Mesenteric fat pad (tissue), 1 donor: ENCODE data around the gene CASP5. TPM values are rescaled to one million over a fixed set of nuclear protein-coding genes. Genes with fewer than 3 reads are reported as not detected.
"Not testable (repeated sequence)": the region's sequence is repeated elsewhere in the genome, so short reads cannot be mapped to it uniquely, and the experiment has no call there.

Experiments used
- DNase-seq: peaks from one replicate; pipeline ENCODE4 v3.0.0-alpha.2; 2020; ENCODE audit warnings: low spot score
- total RNA-seq: library from RNA; stranded (reverse); fragmentation: NEBNext Ultra II Directional; extraction: Animal tissue kit (Norgen Biotek cat#: 25700); gene quantifications from one replicate; pipeline ENCODE4 v1.2.1, GENCODE V29; 2021
- donor health status: DM: yes; HTN: yes; CAD: no.

The CASP5 gene
- total RNA-seq, 1 donor from 2014 or later, result 0.29 TPM

GRCh38 chr11:105033781-105034180, 10.8 kb upstream of the CASP5 start:
- DNase-seq, result no peak

GRCh38 chr11:105033343-105033742, 10.4 kb upstream of the CASP5 start:
- no peak for DNase-seq

DNA sequence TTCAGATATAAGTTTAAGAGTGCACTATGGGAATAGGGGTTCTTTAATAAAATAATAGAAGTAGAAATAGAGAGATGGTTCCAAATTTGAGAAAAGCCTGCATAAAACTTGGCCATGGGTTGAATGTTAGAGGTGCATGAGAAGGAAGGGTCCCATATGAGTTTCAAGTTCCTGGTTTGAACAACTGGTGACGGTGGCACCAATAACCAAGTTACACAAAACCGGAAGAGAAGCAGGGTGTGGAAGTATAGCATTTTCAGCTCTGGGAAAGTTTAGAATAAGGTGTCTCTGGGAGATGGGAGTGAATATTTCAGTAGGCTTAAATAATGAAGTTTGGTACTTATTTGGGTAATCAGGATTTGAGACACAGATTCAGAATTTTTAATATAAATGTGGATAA, 9.5 kb upstream of the CASP5 start:
- no peak for DNase-seq

- DNase-seq, result no peak
These were observed 4.7 kb upstream of the CASP5 start for GRCh38 chr11:105027678-105028077.

DNA sequence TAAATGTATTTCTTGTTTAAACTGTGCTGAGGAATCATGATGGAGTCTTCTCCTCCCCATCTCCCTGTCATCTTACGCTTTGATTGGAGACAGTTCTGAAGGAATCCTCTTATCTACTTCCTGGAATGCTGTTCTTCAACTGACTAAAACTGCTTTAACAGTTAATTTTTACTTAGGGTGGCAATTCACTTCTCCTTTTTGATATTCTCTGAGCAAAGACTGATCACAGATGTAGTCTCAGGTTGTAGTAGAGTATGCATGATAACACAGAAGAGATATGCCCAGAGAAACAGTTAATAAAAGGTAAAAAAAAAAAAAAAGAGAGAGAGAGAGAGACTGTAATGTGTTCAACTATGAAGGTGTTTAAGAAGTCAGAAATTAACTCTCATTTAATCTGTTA, 1.4 kb upstream of the CASP5 start:
- no peak for DNase-seq

DNA sequence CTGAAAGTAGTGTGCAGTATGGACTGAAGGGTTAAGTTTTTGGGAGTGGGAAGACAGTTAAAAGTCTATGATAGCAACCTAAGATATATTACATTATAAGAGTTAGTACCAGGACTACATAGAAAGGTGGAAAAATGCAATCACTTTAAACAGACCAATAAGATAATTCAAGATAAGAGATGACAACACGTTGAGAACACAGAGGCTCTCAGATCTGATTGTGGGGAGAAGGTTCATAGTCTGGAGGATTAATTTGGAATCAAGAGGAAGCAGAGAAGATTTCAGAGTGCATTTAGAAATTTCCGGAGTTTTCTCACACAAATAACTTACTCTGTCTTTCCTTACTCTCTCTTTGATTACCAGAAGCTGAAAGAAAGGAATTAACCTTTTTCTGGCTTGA, 441 bp downstream of the CASP5 start:
- no peak for DNase-seq

DNA sequence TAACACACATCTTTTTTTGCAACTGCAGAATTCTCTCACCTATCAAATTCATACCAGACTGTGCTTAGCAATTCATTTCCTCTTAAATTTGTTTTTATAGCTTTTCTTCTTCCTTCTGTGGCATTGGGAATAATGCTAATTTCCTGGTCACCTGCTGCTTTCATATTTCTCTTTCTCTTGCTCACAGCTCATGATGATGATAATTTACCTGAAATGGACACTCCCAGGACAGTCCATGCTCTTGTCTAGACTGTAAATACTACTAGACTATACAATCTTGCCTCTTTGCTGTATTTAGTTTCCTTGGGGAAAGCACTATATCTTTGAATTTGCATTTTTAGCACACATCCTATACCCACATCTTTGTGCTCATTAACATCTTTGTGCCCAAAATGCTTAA, 15.5 kb downstream of the CASP5 start:
- DNase-seq, result no peak

DNA sequence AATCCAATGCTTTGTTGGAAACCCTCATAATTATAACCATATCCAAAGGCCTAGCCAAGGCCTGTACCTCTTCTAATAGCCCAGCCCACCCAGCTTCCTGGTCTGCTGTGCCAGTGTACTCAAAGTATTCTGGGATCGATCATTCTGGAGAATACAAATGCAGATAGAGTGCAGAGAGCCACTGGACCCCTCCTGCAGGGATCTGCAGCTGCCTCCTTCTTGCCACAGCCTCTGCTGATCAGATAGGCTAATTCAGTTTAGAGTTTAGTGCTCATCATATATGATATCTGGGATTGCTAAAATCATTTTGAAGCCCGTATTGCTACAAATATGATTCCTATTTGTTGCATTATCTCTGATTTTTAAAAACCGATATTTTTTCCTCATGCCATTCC, 17.5 kb downstream of the CASP5 start:
- no peak for DNase-seq

GRCh38 chr11:105004021-105004420, 18.9 kb downstream of the CASP5 start:
- no peak for DNase-seq

- DNase-seq, result no peak
These were observed 19.8 kb downstream of the CASP5 start for GRCh38 chr11:105003151-105003550.

- DNase-seq, result no peak
These were observed 22.2 kb downstream of the CASP5 start for GRCh38 chr11:105000797-105001196.

GRCh38 chr11:105000167-105000566, 22.8 kb downstream of the CASP5 start:
- DNase-seq, result no peak

DNA sequence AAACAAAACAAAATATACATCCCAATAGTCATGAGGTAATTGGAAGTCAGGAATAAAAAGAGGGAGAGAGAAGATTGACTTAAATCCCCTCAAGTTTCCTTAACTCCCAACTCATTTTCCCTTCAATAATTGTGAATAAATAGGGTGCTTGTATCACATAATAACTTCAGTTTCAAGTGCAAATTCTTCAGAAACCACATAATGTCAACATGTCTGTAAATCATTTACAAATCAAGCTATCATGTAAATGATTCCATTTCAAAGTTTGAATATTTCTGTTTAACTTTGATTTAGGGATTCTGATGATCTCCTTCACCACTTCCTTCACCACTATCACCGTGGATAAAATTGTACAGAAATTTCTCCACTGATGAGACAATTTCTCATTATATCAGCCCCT, 23.2 kb downstream of the CASP5 start:
- DNase-seq, result no peak

- no peak for DNase-seq
These were observed 25.7 kb downstream of the CASP5 start for GRCh38 chr11:104997288-104997687.

- DNase-seq, result no peak
These were observed 28.0 kb downstream of the CASP5 start for GRCh38 chr11:104995001-104995408.

- DNase-seq, result no peak
These were observed 30.2 kb downstream of the CASP5 start for GRCh38 chr11:104992781-104993180.

GRCh38 chr11:104991994-104992393, 31.0 kb downstream of the CASP5 start:
- no peak for DNase-seq

DNA sequence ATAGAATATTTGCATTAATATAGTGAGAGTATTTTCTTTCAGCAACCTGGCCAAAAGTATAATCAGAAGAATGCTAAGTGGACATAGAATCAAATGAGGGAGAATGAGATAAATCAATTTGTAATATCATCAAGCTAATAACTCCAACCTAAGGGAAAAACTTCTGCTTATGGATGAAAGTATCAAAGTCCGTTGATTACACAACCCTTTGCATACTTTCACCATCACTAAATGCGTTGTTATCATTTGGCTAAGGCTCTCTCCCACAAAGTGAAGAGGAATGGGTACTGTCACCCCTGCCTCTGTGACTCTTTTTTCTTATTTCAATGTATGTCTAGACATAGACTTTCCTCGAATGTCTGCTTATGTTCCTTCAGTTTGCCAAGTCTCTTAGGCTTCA, 38.2 kb downstream of the CASP5 start:
- no peak for DNase-seq

DNA sequence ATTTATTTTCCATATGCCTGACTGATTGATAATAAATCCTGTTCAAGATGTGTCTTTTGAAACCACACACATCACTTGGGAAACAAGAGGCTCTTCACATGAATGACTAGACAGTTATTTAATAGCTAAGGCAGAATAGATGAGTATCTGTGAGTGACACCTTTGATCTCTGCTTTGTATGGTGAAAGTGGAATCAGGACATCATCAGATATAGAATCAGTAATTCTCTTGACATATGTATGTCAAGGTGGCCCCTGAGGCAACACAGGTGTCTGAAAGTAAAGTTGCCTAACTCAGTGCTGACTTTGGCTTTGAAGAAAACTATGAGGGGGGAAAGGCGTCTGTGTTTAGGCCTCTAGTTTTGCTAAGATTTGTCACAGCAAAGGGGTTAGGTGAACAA, 43.1 kb downstream of the CASP5 start:
- DNase-seq, result no peak

DNA sequence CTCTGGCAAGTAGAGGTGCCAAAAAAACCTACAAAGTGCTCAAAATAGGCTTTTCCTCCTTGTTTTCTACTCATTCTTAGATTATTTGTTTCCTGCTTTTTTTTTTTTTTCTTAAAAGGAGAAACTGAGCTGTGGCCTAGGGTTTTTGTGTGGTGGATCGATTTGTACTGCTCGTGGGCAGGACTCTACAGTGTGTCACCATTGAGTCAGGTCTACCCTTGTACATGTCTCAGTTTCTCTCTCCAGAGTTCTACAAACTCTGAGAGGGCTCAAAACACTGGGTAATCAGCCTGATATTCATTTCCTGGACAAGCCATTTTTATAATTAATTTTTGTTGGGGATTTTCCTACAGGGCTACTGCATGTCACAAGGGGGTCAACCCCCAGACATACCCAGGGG, 49.4 kb downstream of the CASP5 start:
- DNase-seq, result no peak

GRCh38 chr11:104972924-104973323, 50.0 kb downstream of the CASP5 start:
- DNase-seq, result not testable (repeated sequence)

DNA sequence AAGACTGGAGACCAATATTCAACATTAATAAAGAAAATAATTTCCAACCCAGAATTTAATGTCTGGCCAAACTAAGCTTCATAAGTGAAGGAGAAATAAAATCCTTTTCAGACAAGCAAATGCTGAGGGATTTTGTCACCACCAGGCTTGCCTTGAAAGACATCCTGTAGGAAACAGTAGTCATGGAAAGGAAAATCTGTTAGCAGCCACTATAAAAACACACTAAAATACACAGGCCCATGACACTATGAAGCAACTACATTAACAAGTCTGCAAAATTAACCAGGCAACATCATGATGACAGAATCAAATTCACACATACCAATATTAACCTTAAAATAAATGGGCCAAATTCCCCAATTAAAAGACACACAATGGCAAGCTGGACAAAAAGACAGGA, 52.2 kb downstream of the CASP5 start:
- no peak for DNase-seq

- no peak for DNase-seq
These were observed 53.9 kb downstream of the CASP5 start for GRCh38 chr11:104968856-104969776.
